ENCODE data around the gene MRAP2.

Gene MRAP2, protein sequence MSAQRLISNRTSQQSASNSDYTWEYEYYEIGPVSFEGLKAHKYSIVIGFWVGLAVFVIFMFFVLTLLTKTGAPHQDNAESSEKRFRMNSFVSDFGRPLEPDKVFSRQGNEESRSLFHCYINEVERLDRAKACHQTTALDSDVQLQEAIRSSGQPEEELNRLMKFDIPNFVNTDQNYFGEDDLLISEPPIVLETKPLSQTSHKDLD

DNA sequence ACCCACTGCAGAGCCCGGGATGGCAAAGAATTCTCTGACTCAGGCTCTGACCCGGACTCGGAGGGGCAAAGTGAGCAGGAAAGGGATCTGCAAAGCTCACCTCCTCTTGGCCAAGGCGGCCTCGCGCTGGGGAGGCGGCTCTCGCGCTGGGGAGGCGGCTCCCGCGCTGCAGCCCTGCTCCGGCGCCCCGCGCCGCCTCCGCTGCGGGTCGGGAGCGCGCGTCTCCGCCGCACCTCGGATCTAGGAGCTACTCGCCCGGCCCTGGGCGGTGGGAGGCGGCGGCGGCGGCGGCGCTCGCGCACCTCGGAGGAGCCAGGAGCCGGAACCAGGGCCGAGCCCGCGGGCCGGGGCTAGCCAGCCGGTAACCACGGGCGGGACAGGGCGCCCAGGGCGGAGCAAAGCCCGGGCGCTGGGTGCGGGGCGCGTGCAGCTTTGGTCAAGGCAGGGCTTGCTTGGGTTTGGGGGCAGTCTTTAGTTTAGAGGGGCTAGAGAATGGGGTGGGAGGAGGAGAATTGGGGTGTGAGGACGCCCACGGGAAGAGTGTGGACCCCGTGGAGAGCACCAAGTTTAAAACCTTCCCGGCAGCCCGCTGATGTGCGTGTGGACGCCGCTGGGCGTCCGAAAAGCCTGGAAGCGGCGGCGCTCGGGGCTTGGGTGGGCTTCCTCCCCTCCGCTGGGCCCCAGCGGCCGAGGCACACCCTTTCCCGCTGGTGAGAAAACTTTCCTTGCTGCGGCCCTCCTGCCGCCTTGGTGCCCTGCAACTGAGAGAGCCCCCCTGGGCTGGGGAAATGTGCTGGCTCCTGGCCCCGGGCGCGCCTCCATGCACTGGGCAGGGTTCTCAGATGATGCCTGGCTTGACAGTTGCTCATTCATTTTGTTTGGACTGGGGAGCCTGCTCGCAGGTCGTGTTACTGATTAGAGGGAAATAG is at the start of gene MRAP2:
Gene MRAP2 (plus strand): TSS at position 250 of the 929 bp plus-strand sequence. CDS start 21,547 bp downstream, outside the sequence.
- DNase-seq, result peak in 1 of 2 experiments; percentile 35

GRCh38 chr6:83984411-83984810 is 49.2 kb upstream of the MRAP2 start:
- DNase-seq, result no peak

DNA sequence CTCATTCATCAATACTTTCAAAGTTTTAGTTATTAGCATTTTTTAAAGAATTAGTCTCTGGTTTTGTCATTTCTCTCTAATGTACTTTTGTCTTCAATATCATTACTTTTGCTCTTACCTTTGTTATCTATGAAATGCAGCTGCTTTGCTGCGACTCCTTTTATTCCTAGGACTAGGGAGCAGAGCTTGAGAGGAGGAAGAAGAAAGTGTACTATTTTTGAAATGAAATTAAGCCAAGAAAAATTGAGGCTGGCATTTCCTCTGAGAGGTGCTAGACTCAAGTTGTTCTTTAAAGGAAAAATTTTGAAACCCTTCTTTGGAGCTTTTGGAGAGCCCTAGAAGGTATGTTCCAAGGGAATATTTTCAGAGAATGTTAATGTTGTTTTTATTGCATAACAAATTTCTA is 48.3 kb upstream of the MRAP2 start:
- no peak for DNase-seq

DNA sequence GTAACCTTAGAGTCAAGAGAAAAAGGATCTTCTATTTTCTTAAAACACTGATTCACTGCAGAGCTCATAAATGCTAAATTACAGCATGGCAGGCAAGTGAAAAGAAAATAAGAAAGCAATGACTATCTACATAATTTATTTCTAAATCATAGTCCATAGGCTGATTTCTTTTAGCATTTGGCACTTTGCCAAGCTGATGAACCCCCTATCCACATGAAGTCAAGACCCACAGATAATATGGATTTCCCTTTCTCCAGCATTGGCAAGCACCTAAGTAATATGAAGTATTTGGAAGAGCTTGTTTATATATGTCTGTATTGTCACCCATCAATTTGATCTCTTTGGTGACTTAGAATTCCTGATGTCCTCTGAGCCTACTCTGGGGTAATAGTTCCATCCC is 47.9 kb upstream of the MRAP2 start:
- DNase-seq, result no peak

GRCh38 chr6:83998021-83998584 is 35.5 kb upstream of the MRAP2 start:
- no peak for DNase-seq

DNA sequence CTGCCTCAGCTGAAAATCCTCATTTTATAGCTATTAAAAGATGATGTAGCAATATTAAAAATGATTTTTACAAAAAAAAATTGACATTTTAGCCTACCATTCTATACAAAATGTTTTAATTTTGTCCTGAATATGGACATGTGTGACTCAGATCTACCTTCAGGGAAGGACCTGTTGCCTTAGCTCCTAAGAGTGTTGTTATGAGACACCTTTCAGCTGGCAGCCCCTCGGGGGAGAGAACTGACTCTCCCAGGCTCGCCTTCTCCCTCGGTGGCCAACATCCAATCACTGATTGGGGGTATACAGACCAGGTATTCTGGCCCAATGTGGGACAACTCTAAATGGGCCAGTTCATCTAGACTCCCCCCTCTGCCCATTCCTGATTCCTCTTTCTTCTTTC is 32.5 kb upstream of the MRAP2 start:
- DNase-seq, result no peak

DNA sequence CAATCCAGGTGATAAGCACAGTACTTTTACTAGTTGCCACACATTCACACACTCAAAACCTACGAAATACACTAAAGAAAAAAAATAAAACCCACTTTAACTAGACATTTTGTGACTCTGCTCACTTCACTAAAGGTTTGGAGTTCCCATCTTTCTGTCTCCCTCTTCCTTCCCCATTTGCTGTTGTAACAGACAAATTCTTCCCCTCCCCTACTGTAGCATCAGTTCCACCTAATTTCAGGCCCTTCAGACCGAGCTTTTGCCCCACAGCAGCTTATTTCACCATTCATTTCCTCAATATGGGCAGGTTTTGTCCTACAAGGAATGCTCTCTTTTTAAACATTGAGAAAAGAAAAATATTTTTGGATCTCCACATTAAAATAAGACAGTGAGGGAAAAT is 31.3 kb upstream of the MRAP2 start:
- no peak for DNase-seq

DNA sequence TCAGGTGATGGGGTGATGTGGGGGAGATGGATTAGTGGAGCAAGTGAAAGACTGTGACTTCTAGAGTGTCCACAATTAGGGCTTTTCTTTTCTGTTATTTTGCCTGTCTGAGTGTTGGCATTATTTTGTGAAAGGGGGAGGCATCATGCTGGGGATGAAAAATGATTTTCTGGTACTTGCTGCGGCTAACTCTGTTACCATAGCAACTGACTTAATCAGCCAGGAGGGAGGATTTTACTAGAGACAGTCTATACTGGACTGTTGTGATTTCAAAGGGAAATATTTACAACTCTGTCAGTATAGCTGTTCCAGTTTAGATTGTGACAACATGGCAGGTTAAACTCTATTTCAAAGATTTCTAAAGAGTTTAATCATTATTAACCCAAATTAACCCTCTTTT is 30.4 kb upstream of the MRAP2 start:
- DNase-seq, result no peak

DNA sequence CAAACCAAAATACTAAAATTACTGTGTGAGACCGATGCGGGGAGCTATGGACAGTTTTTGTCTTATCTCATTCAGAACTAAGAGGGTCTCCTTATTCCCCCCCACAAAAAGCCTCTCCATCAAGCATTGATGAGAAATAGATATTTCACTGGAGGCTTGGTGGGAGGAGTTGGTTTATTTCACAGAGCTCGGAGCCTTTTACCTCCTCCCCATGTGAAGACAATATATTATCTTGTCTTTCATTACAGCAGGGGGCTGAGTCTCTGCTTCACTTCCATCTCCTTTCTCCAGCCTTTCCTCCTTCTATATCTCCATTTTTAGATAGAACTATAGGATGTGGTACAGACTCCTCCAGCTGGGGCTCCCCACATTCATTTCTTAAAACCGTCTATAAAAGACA is 29.9 kb upstream of the MRAP2 start:
- DNase-seq, result no peak

DNA sequence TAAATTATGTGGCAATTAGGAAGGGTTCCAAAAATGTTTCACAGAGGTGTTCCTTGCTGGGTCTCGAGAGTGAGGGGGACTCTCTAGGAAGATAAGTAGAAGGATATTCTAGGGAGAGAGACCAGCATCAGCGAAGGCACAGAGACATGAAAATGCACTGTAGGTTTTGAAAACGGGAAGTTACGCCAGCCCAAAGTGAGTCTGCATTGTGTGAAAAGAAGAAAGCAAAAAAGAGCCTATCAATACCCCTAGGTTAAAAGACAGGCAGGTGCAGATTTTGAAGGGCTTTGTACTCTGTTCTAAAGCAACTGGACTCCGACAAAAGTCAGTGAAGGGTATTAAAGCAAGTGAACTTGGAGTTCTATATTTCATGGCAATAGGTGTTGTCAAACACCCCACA is 25.7 kb upstream of the MRAP2 start:
- no peak for DNase-seq

DNA sequence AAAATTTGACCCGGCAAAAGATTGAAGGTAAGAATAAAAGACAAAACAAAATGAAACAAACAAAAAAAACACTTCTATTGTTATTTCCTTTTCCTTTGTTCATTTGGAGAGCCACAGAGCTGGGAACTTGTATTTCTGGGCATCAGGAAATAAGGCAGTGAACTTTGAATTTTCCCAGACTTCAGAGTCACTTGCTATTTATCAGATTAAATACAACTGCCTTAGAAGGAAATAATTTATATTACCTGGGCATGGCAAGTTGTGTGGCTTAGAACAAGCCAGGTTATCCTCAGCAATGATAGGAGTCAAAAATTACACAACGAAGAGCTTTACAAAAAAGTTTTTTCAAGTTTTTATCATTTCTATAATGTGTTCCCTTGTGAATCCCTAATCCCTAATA is 20.2 kb upstream of the MRAP2 start:
- DNase-seq, result no peak

GRCh38 chr6:84013931-84014330 is 19.6 kb upstream of the MRAP2 start:
- no peak for DNase-seq

DNA sequence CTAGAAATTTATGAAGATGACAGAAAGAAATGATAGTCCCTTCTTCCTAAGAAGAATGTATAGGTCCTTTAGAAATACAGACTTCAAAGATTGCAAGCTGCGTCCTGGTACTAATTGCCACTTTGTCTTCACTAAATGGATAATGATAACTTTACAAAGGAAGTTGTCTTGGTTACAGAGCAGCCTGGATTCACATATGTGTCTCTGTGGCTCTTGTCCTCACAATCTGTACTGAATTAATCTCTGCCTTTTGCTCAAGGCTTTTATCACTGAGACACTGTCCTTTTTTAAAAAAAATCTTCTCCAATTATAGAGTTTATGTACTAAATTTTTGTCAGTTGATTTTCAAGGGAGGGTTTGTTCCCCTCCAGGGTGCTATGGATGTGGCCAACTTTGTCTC is 17.5 kb upstream of the MRAP2 start:
- DNase-seq, result no peak

DNA sequence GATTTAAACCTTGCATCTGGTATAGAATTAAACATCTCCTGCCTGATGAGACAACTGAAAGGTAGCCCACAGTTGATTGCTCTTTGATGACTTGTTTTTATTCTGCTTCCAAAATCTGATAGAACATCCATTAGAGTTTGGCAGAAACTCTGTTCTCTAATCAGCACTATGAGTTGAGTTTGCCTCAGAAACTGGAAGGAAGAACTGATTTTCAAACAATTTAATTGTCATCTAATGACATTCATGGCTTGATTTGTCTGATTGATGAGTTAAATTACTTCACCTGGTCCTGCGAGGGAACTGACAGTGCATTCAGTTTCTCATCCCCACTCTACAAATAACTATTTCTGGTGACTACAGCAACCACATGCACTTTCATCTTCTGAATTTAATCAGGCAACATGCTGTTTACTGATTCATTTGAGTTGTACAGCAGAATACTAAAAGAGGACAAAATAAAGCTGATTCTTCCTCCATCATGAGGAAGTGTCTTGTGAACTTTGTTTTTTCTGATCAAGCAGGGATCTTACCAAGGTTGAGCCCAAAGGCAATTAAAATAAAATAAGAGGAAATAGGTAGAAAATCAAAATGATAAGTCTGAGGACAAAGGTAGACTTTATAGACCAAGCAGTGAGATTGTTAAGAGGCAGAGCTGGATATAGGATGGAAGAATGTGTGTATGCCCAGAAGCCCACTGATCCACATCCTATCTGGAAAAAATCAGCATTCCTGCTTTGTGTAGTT is 15.7 kb upstream of the MRAP2 start:
- no peak for DNase-seq

DNA sequence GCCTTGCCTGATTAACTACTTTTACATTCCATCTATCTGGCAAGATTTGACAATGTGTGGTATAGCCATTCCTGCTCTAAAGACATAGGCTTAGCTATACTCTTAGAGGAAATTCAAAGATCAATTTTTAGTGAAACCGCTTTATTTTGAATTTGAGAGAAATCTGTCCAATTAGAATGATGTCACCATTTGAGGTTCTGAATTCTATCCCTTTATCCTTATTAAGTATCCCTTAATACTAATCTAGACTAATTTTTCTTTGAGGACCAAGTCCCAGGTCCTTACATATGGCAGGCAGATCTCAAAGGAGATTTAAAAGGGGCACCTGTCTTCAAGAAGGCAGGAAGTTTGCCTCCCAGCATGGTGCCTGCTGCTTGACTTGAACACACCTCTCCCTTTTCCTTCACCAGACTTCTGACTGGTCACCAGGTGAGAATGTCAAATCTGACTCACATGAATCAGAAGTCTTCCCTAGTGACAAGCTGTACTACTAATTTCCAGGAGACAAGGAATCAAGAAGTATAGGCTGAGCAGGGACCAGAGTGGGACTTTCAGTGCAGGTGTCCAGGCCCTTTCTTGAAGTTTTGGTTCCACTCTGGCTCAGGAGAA is 15.0 kb upstream of the MRAP2 start:
- DNase-seq, result no peak

DNA sequence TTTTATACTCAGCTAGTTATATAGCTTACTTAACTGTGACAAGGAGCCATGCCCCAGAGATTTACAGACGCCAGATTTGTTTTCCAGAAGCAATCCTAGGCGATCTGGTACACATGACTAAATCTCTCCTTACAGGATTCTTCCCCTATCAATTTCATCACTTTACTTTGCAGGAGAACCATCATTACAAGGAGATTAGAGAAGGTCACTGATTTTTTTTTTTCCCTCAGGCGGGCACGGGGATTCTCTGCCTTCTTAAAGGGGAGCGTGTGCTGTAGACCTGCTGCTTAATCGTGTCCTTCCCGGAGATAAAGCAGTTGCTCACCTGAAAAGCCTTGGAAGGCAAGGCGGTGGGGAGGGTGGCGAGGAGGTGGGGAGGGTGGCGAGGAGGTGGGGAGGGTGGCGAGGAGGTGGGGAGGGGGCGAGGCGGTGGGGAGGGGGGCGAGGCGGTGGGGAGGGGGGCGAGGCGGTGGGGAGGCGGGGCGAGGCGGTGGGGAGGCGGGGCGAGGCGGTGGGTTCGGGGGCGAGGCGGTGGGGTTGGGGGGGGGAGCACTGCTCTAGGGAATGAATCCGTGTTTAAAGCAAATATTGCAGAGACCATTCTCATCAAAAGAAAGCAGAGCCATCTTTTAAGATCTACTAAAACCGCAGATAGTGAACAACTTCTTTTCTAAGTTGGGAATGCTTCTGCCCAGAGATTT is 14.3 kb upstream of the MRAP2 start:
- no peak for DNase-seq

DNA sequence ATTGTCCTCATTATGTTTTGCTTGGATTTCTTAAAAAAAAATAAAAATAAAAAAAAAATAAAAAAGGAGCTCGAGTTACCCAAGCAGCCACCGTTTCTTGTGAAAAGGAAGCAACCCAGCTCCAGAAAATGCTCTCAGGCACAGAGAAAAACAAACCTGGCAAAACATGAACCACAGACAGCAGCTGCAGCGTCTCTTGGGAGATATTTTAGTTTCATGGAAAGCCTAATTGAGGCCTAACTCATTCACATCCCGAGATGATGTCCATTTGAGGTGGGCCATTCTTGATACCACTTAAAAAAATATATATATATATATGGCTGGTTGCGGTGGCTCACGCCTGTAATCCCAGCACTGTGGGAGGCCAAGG is 13.7 kb upstream of the MRAP2 start:
- no peak for DNase-seq

DNA sequence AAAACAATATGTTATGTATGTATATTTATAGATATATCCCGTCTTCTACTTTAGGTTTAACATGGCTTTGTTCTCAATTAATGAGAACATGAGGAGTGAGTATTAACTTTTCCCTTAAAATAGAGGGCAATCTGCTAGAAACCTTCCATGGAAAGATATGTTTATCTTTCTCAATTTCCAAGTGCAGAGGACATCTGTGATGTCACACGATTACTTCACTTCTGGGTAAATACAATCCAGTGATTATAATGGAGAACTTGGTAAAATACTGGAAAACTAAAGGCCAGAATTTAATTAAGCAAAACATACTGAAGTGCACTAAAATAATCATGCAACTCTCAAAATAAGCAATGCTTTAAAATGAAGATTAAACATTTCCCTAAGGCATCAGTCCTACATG is 11.9 kb upstream of the MRAP2 start:
- DNase-seq, result no peak

- DNase-seq, result peak; percentile 22 to 56
These were observed 6.8 kb upstream of the MRAP2 start for GRCh38 chr6:84026721-84027164.

DNA sequence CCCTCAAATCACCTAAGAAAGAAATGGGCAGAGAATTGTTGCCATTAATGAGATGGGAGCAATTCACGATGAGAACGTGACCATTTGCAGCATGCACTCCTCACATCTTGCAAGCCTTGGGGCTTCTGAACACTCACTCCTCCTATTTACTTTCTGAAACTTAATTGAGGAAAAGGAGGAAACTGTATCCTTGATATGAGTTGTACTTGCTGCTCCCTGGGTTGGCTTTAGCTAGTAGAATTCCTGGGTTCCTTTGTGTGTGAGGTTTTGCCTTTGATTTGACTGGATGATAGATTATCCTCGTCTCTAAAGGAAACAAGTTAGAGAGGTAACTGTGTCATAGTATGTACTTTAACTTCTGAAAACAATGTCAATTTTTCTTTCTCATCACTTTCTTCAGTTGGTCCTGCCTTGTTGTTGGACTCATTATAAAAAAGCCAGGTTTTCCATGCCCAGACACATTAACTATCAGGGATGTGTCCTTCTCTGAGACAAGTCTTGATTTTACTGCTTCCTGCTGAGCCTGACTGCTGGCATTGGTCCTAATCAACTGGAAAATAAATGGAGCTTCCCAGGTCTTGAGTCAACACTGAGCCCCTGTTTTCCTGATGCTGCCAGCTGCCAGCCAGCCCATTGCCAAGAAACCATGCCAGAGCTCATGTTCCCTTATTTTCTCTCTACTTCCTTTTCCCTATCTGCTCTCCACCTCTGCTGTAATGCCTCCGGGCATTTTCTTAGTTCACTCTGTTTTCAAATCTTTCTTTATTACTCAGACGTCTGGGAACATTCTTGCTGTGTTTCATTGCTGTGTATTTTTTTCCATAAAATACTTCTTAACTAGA is 6.0 kb upstream of the MRAP2 start:
- peak; percentile 94 for DNase-seq

DNA sequence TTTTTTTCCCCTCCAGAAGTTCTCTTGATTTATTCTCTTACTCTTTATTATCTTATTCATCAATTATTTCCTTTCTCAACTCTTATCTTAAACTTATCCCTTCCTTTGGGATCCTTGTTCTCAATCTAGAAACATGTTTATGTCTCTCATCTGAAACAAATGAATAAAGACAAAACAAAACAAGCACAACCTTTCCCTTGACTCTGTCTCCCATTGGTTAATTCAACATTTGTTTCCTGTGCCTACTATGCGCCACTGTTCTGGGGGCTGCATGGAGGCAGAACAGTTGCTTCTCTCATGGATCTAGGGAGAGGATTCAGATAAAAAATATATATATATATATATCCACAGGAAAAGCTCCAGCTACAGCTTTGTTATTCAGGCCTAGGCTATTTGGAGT is 5.2 kb upstream of the MRAP2 start:
- DNase-seq, result no peak
